Measurements from ENCODE around the gene ZBTB7C.

ZBTB7C gene

DNA sequence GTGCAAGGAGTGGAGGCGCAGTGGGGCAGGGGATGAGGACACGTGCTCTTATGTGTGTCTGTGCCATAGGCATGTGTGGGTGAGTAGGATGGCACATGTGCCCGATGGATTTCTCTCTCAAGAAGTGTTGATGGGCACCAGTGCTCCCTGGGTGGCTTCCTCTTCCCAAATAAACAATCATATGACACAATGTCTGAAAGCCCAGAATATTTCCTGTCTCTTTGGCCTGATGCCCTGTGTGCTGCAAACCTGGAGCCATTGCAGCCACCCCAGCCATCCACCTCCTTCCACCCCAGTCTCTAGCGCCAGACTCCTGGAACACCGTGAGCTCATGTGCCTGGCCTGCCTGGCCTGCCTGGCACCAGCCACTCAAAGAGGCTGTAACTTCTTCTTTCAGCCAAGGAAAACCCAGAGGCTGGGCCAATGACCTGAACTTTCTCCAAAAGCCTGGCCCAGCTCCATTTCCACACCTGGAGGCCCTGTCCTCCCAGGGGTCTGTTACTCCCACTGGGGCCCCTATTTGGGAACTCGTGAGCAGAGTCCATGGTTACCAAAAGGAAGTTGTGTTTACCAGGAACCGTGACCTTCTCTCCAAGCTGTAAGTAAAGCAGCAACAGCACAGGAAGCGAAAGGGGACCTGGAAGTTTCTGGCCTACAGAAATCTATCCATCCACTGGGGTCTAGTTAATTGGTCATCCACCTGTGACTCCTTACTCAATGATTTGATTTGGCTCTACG is 9.5 kb upstream of the ZBTB7C start:
- DNase-seq (ENCODE audit: low read depth) = no peak

GRCh38 chr18:48417985-48418384 is 8.8 kb upstream of the ZBTB7C start:
- DNase-seq (ENCODE audit: low read depth) = no peak

- no peak for DNase-seq (ENCODE audit: low read depth)
These were observed 4.2 kb upstream of the ZBTB7C start for GRCh38 chr18:48413342-48413741.

GRCh38 chr18:48412339-48412929 is 3.3 kb upstream of the ZBTB7C start:
- DNase-seq (ENCODE audit: low read depth) = peak; percentile 23

GRCh38 chr18:48410095-48410920 is 1.1 kb upstream of the ZBTB7C start:
- DNase-seq (ENCODE audit: low read depth) = peak; percentile 88

DNA sequence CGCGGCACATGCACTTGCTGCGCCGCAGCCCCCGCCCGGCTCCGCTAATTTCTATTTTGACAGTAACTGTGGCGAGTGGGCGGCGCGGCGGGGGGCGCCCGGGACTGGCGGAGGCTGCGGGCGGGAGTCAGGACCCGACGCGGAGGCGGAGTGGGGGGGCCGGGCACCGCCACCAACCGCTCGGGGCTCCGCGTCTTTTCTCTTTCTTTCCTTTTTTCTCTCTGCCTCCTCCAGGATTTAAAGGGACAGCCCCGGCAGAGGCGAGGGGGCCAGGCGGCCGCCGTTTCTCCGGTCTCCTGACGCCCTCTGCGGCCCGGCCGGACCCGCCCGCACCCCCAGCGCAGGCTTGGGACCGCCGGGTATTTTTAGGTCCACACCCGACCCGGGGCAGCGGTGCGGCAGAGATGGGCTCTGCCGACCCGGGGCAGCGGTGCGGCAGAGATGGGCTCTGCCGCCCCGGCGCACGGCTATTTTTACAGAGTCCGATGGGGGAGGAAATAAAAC is 460 bp upstream of the ZBTB7C start:
- DNase-seq (ENCODE audit: low read depth) = no peak

GRCh38 chr18:48408111-48408726 is 964 bp downstream of the ZBTB7C start:
- no peak for DNase-seq (ENCODE audit: low read depth)

DNA sequence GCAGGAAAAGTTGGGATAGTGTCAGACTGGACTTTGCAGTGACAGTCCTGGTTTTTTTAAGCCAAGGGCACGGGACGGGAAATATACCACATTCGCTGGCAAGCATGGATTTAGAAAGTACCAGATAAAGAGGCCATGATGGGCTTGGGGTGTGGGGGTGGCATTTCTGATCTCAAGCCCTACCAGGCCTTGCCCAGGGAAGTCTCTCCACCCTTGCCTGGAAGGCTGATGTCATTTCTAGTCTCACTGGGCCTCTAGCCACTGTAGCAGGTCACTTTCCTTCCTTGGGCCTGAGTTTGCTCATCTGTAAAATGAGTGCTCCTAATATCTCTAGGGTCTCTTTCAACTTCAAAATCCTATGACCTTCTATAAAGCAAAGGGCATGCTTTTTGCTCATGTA is 1.8 kb downstream of the ZBTB7C start:
- no peak for DNase-seq (ENCODE audit: low read depth)

- DNase-seq (ENCODE audit: low read depth) = no peak
These were observed 3.2 kb downstream of the ZBTB7C start for GRCh38 chr18:48405978-48406377.

- DNase-seq (ENCODE audit: low read depth) = no peak
These were observed 4.3 kb downstream of the ZBTB7C start for GRCh38 chr18:48404716-48405507.

DNA sequence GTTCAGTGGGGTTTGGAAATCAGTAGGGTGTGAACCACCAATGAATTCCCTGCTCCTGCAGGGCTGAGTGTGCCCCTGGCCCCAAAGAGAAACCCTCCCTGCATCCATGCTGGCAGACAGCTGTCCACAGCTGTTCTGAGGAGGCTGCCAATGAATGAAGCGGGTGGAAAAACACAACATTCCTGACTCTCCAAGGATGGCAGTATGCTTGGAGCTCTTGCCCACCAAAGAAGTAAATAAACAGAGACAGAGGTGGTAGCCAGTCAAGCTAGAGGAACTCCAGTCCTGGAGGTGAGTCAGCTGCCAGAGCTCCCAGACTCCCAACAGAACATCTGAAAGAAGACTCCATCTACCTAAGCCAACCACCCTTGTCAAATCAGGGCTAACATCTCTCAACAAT is 6.2 kb downstream of the ZBTB7C start:
- no peak for DNase-seq (ENCODE audit: low read depth)

GRCh38 chr18:48399303-48400075 is 9.7 kb downstream of the ZBTB7C start:
- DNase-seq (ENCODE audit: low read depth) = no peak

DNA sequence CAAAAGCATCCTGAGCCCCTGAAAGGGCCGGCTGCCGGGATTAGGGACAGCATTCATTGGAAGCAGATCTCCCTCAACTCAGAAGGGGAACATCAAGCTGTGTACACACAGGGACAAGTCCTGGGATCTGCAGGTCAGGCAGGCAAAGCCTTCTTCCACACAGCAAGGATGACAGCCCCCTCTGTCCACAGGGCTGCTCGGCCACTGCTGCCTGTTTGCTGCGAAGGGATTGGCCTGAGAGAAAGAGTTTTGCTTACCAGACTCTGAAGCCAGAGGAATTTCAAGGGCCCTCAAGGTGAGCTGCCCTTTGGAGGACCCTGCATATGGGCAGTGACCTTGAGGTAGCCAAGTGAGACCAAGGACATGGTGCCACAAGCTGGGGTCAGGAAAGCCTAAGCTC is 11.1 kb downstream of the ZBTB7C start:
- no peak for DNase-seq (ENCODE audit: low read depth)

DNA sequence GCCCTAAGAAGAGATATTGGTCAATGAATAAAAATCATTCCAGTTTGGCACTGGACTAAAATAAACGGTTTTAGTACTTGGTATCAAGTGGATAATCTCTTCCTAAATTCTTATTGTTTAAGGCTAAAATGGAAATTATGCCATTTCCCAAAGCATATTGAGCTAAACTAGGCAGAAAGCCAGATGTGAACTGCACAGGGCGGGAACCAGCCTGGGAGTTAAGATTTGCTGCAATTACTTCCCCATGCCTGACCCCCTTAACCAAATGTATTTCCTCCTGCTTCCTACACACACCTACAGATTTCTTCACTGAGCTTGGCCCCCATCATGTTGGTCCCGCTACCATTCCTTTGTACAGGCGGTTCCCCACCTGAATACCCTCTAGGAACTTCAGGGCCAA is 12.2 kb downstream of the ZBTB7C start:
- DNase-seq (ENCODE audit: low read depth) = no peak

DNA sequence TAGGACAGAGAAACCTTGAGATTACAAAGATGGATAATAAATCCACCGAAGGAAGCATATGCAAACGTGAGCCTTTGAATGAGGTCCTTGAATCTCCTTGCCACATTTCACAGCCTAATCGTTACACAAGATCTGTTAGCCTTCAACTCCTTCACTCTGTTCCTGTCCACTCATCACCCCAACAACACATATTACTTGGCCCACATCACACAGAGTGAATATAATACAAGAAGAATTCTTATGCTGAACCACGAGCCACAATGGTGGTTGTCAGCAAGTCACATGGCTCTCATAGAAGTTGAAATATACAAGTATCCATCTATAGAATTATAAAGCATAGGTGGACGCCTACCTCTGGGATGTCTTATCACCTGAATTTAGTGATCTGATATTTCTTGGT is 12.6 kb downstream of the ZBTB7C start:
- DNase-seq (ENCODE audit: low read depth) = no peak

DNA sequence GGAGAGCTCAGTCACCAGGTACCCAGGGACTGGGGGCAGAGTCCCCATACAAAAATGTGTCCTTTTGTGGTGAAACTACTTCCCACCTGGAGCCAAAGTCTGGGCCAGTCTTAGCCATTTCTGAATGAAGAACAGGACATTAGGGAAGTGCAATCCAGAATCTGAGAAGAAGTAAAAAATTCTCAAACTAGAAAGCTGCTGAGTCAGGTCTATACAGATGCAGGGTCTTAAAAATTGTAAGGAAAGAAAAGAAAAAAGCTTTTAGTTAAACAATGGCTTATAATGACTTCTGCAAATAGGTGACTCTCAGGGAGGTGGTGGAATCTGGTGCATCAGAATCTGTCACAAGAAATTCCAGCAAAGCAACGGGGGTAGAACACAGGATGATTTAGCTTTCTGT is 13.5 kb downstream of the ZBTB7C start:
- DNase-seq (ENCODE audit: low read depth) = no peak

DNA sequence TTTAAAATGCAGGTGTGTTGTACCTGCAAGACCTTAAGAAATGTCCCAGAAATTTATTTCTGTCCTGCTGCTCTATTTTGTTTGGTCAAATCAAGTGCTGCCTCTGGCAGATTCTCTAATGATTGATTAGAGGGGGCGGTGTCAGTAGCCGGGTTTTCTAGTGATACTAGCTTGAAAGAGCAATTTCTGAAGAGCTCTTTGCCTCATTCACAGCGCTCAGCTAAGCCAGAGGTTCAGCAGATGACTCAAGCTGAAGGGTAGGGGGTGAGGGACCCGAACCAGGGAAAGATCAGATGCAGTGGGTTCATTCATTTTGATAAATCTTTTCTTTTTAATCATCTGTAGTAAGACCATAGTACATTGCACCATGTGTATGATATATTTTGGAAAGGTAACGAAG is 15.0 kb downstream of the ZBTB7C start:
- DNase-seq (ENCODE audit: low read depth) = no peak

DNA sequence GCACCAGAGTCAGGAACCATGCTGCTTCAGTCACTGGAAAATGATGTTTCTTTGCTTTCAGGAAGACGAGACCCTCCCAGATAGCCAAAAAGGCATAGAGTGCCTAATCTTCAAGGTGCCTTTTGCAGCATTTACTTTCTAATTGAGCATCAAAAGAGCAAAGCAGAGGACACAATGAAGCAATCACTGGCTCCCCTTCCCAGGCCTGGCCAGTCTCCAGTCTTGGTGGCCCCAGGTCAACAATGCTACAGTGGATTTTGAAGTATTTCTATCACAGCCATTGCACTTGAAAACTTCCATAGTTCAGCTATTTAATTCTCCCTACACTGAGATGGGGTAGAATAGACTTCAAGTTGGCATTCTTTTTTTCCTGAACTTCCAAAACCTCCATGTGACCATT is 15.4 kb downstream of the ZBTB7C start:
- no peak for DNase-seq (ENCODE audit: low read depth)

- no peak for DNase-seq (ENCODE audit: low read depth)
These were observed 16.0 kb downstream of the ZBTB7C start for GRCh38 chr18:48393170-48393569.

DNA sequence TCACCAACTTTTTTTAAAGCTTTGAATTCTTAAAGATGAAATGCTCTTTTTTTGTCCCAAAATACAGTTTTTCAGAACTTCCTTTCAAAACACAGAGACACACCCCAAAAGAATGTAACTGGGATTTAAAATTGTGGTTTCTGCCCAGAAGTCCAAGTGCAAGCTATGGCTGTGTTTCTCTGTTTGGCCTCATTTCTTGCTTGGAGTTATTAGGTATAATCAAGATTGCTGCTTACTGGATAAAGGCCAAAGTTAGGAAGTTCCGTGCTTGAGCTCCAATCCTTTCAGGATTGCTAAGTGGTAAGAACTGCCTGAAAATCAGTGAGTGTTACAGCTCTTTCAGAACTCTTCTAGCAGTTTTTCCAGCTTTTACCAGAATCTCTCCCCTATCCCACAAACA is 16.9 kb downstream of the ZBTB7C start:
- DNase-seq (ENCODE audit: low read depth) = no peak

- no peak for DNase-seq (ENCODE audit: low read depth)
These were observed 17.3 kb downstream of the ZBTB7C start for GRCh38 chr18:48391868-48392267.
